Breast epithelium (tissue), 4 donors: ENCODE results near the gene ZDHHC16. TPM values are rescaled to one million over a fixed set of nuclear protein-coding genes. Genes with fewer than 3 reads are reported as not detected.
A peak's percentile ranks its signal among the peaks of the same experiment; 100 is the strongest.

ENCODE experiments used
- DNase-seq, 2 donors: peaks; one replicate each; pipeline ENCODE4 v3.0.0-alpha.2; 2019; ENCODE audit warnings: low spot score in 2 of 2
- H3K27ac ChIP-seq, 2 donors: fragments of 200-600 bp; sonication (generic) in 1 of 2; one replicate each; pipeline ENCODE4 v1.5.1; 2016 to 2019; ENCODE audit warnings: mild to moderate bottlenecking in 1 of 2
- H3K27me3 ChIP-seq, 2 donors: fragments of 200-600 bp; sonication (generic) in 1 of 2; one replicate each; pipeline versions ENCODE4 v1.5.1 to v1.6.0; 2017 to 2019; ENCODE audit warnings: control low read depth in 1 of 2, mild to moderate bottlenecking in 1 of 2
- H3K36me3 ChIP-seq: fragments of 200-600 bp; one replicate; pipeline ENCODE4 v1.5.1; 2019
- H3K4me1 ChIP-seq, 2 donors: fragments of 200-600 bp; sonication (generic); one replicate each; pipeline ENCODE4 v1.5.1; 2016 to 2019; ENCODE audit warnings: control low read depth in 1 of 2
- H3K4me3 ChIP-seq, 3 donors: fragments of 200-600 bp; sonication (generic); 1 replicate in 2 of 3; 2 replicates in 1 of 3; pipeline ENCODE4 v1.5.1; 2016 to 2019; ENCODE audit warnings: mild to moderate bottlenecking in 3 of 3, moderate library complexity in 2 of 3
- H3K9me3 ChIP-seq, 2 donors: fragments of 200-600 bp; sonication (generic) in 1 of 2; one replicate each; pipeline ENCODE4 v1.5.1; 2016 to 2019; ENCODE audit warnings: control low read depth in 1 of 2
- POLR2A ChIP-seq: fragments of 450-650 bp; IDR thresholded peaks from one replicate; pipeline ENCODE4 v1.6.1; 2016; ENCODE audit warnings: antibody characterized with exemption, mild to moderate bottlenecking, moderate library complexity
- POLR2AphosphoS5 ChIP-seq, 3 donors: sonication (generic); formaldehyde crosslinking; IDR thresholded peaks; one replicate each; pipeline ENCODE4 v1.6.1; 2017; ENCODE audit warnings: antibody characterized with exemption in 3 of 3
- intact Hi-C: fragments of 100-400 bp; cut with DNase I; formaldehyde crosslinking; loops from one replicate; pipeline ENCODE4 v1.15.1; 2023; ENCODE audit warnings: low total_unique reads
- total RNA-seq, 3 donors: library from RNA; depleted of rRNA; stranded (reverse); fragments of >200 nt; gene quantifications; one replicate each; pipeline ENCODE4 v1.1.0, GENCODE V29; 2016
- TF ChIP-seq, protein P1 (sequence below), 3 donors: fragments of 450-650 bp; IDR thresholded peaks; one replicate each; pipeline ENCODE4 v1.5.1; 2016 to 2017; ENCODE audit warnings: antibody characterized with exemption in 3 of 3, mild to moderate bottlenecking in 3 of 3, moderate library complexity in 3 of 3

The ZDHHC16 gene
- total RNA-seq, 3 donors from 2014 or later, result 21.6 to 53.1 (median 44.6) TPM

DNA sequence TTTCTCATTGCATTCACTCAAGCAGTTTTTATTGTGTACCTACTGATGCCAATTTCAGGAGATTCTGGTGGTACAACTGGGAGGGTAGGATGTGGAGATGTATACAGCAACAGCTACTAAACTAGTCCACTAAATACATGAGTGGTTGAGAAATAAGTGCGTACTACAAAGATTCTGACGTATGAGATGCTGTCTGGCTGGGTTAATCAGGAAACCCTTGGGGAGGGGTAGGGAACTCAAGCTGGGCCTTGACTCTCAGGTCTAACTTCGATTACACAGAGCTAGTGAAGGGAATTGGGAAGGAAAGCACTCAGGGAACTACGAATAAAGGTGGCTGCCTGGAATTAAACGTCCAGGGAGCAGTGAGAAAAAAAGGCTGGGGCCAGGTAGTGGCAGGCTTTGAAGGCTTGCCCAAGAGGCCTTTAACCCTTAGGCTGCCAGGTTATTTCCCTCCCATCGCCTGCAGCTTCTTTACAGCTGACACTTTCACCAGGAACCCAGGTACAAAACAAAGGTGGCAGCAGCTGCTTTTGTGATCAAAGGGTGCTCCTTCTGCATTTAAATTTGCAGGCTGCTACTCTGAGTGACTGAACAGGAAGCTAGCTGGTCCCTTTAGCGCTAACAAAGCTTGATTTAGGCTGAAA, 49.0 kb downstream of the ZDHHC16 start:
- no peak for DNase-seq
- intact Hi-C loops, result loop anchor here (5.0 kb wide), 1 partner anchor 163 kb away; the partner anchor contains the start of gene FRAT2
- no peak for TF ChIP-seq POLR2AphosphoS5 (IDR thresholded peaks at IDR 0.05)
- no peak for TF ChIP-seq POLR2A
- TF ChIP-seq, protein P1, sequence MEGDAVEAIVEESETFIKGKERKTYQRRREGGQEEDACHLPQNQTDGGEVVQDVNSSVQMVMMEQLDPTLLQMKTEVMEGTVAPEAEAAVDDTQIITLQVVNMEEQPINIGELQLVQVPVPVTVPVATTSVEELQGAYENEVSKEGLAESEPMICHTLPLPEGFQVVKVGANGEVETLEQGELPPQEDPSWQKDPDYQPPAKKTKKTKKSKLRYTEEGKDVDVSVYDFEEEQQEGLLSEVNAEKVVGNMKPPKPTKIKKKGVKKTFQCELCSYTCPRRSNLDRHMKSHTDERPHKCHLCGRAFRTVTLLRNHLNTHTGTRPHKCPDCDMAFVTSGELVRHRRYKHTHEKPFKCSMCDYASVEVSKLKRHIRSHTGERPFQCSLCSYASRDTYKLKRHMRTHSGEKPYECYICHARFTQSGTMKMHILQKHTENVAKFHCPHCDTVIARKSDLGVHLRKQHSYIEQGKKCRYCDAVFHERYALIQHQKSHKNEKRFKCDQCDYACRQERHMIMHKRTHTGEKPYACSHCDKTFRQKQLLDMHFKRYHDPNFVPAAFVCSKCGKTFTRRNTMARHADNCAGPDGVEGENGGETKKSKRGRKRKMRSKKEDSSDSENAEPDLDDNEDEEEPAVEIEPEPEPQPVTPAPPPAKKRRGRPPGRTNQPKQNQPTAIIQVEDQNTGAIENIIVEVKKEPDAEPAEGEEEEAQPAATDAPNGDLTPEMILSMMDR (IDR thresholded peaks at IDR 0.05), result no peak
- H3K9me3 ChIP-seq, result no peaks in the 10 kb centered on the region
- no peaks in the 10 kb centered on the region for H3K27me3 ChIP-seq
- H3K4me3 ChIP-seq, result no peak overlapping the region
- H3K27ac ChIP-seq, result peak overlapping the region; percentile 8 to 46
- H3K36me3 ChIP-seq, result no peaks in the 10 kb centered on the region
- peaks cover 0 to 2% of the 10 kb centered on the region in 2 donors for H3K4me1 ChIP-seq

- Histone ChIP-seq H3K27me3 (no peaks in the 10 kb centered on the region), H3K4me3 (peak overlapping the region; percentile 80 to 98 (median 84)), H3K9me3 (no peaks in the 10 kb centered on the region), H3K4me1 (peaks cover 0 to 5% of the 10 kb centered on the region in 2 donors), H3K27ac (peak overlapping the region; percentile 89 to 93), H3K36me3 (no peaks in the 10 kb centered on the region)
- intact Hi-C loops, result loop anchor here (5.0 kb wide), 1 partner anchor 165 kb away; the partner anchor contains the start of gene FRAT2
- TF ChIP-seq POLR2AphosphoS5 (IDR thresholded peaks at IDR 0.05) (peak; percentile 11 to 54 (median 15)), POLR2A (no peak)
- TF ChIP-seq, protein P1 (IDR thresholded peaks at IDR 0.05), result no peak
- DNase-seq, result peak; percentile 73 to 77
Observed at GRCh38 chr10:97497572-97498075, 51.6 kb downstream of the ZDHHC16 start.

GRCh38 chr10:97498076-97498840, 52.3 kb downstream of the ZDHHC16 start, which contains the start of gene MMS19:
MMS19 (minus strand) TSS chr10:97498422; CDS start chr10:97498384, 38 bp downstream.
- no peaks in the 10 kb centered on the region for H3K36me3 ChIP-seq
- H3K4me3 ChIP-seq, result peak within 1 kb of the TSS; percentile 80 to 98 (median 84)
- peak within 1 kb of the TSS; percentile 89 to 93 for H3K27ac ChIP-seq
- intact Hi-C loops, result loop anchor here (5.0 kb wide), 1 partner anchor 166 kb away; the partner anchor contains the start of gene FRAT2
- DNase-seq, result peak; percentile 99 to 100
- H3K4me1 ChIP-seq, result peaks cover 0 to 5% of the 10 kb centered on the region in 2 donors
- H3K9me3 ChIP-seq, result no peaks in the 10 kb centered on the region
- no peaks in the 10 kb centered on the region for H3K27me3 ChIP-seq
- TF ChIP-seq POLR2A (no peak), POLR2AphosphoS5 (IDR thresholded peaks at IDR 0.05) (peak; percentile 34 to 50 (median 49))

- Histone ChIP-seq H3K4me1 (peaks cover 0 to 5% of the 10 kb centered on the region in 2 donors), H3K27me3 (no peaks in the 10 kb centered on the region), H3K27ac (peak within 1 kb of the TSS; percentile 89 to 93), H3K9me3 (no peaks in the 10 kb centered on the region), H3K36me3 (no peaks in the 10 kb centered on the region), H3K4me3 (peak within 1 kb of the TSS; percentile 80 to 98 (median 84))
- DNase-seq, result peak; percentile 40 to 62
- TF ChIP-seq, protein P1 (IDR thresholded peaks at IDR 0.05), result no peak
- TF ChIP-seq POLR2A, result no peak
- TF ChIP-seq POLR2AphosphoS5 (IDR thresholded peaks at IDR 0.05), result no peak
- intact Hi-C loops, result loop anchor here (5.0 kb wide), 1 partner anchor 167 kb away; the partner anchor contains the start of gene FRAT2
Observed at GRCh38 chr10:97498841-97499560, 53.0 kb downstream of the ZDHHC16 start, which contains the start of gene UBTD1. UBTD1 (plus strand) TSS chr10:97498924; CDS start chr10:97499204, 280 bp downstream.
